Common myeloid progenitor, CD34-positive (primary cell): ENCODE results near the gene BTBD2.

Experiments used
- CTCF ChIA-PET: fragments of 350-600 bp; sonication (Branson Sonifier 250); formaldehyde crosslinking; loops from one replicate; lab custom pipeline; 2021; ENCODE audit warnings: antibody characterized with exemption; lab: Charles Lee
- POLR2A ChIA-PET: fragments of 350-600 bp; sonication (Branson Sonifier 250); formaldehyde crosslinking; loops from one replicate; lab custom pipeline; 2021; ENCODE audit warnings: antibody characterized with exemption; lab: Charles Lee
- DNase-seq, 3 donors: peaks; one replicate each; pipeline versions ENCODE4 v3.0.0 to v3.0.0-alpha.2; 2013
- H3K27ac ChIP-seq, 2 experiments: 1 replicate in 1 of 2; 2 replicates in 1 of 2; pipeline ENCODE4 v1.7.0; 2013; ENCODE audit warnings: inconsistent platforms in 2 of 2, low read length in 2 of 2, mild to moderate bottlenecking in 2 of 2, low read depth in 1 of 2, moderate library complexity in 1 of 2; ENCODE audit not compliant: severe bottlenecking in 2 of 2, insufficient read depth in 1 of 2, poor library complexity in 1 of 2
- H3K27me3 ChIP-seq, 5 experiments: replicated peaks in 2 of 5; 1 replicate in 3 of 5; 2 replicates in 2 of 5; pipeline versions ENCODE4 v1.6.1 to v1.7.0; 2013; ENCODE audit warnings: low read length in 4 of 5, mild to moderate bottlenecking in 2 of 5, moderate library complexity in 2 of 5, inconsistent platforms in 1 of 5; ENCODE audit not compliant: insufficient read depth in 5 of 5, control insufficient read depth in 4 of 5
- H3K36me3 ChIP-seq, 4 experiments: 1 replicate in 2 of 4; 2 replicates in 2 of 4; pipeline versions ENCODE4 v1.6.1 to v1.7.0; 2013; ENCODE audit warnings: low read length in 3 of 4, control low read depth in 1 of 4, mild to moderate bottlenecking in 1 of 4; ENCODE audit not compliant: control insufficient read depth in 4 of 4, insufficient read depth in 4 of 4
- H3K4me1 ChIP-seq, 4 experiments: 1 replicate in 3 of 4; 2 replicates in 1 of 4; pipeline versions ENCODE4 v1.6.1 to v1.7.1; 2013; ENCODE audit warnings: low read length in 3 of 4, mild to moderate bottlenecking in 3 of 4, control low read depth in 1 of 4, inconsistent platforms in 1 of 4, moderate library complexity in 1 of 4; ENCODE audit not compliant: control insufficient read depth in 4 of 4, insufficient read depth in 4 of 4; ENCODE audit errors: control extremely low read depth in 1 of 4
- H3K4me3 ChIP-seq, 7 experiments: 1 replicate in 4 of 7; 2 replicates in 3 of 7; pipeline versions ENCODE4 v1.5.1 to v1.7.0; 2013; ENCODE audit warnings: mild to moderate bottlenecking in 7 of 7, low read length in 6 of 7, moderate library complexity in 6 of 7, inconsistent platforms in 2 of 7, low read depth in 2 of 7, control low read depth in 1 of 7; ENCODE audit not compliant: insufficient read depth in 4 of 7, control insufficient read depth in 1 of 7; ENCODE audit errors: extremely low read depth in 1 of 7
- H3K9me3 ChIP-seq, 5 experiments: 1 replicate in 4 of 5; 2 replicates in 1 of 5; pipeline versions ENCODE4 v1.6.1 to v1.7.1; 2013; ENCODE audit warnings: low read length in 4 of 5, mild to moderate bottlenecking in 2 of 5, inconsistent platforms in 1 of 5, low read depth in 1 of 5, moderate library complexity in 1 of 5; ENCODE audit not compliant: control insufficient read depth in 4 of 5, insufficient read depth in 2 of 5; ENCODE audit errors: control extremely low read depth in 1 of 5
- WGBS: methylation state at CpG from one replicate; pipeline ENCODE4 v1.1.5; 2013; ENCODE audit not compliant: insufficient coverage; 5-methylcytosine and 5-hydroxymethylcytosine counted together

The BTBD2 gene

GRCh38 chr19:1954532-1954933 is 61.0 kb downstream of the BTBD2 start:
- no peaks in the 10 kb centered on the region for H3K27me3 ChIP-seq
- no peaks in the 10 kb centered on the region for H3K9me3 ChIP-seq
- ChIA-PET CTCF (interaction anchor here (1.3 kb wide), 1 partner anchor 12 kb away, joined by 7 read pairs; no protein-coding TSS in a partner anchor), POLR2A (interaction anchor here (0.6 kb wide), 1 partner anchor 73 kb away, joined by 3 read pairs; no protein-coding TSS in a partner anchor)
- H3K27ac ChIP-seq = no peak overlapping the region
- H3K36me3 ChIP-seq = peaks cover 0 to 48% (median 25%) of the 10 kb centered on the region in 4 experiments
- WGBS = 93% methylated on average over 11 of the region's 15 CpGs
- H3K4me3 ChIP-seq = no peak overlapping the region
- peaks cover 0 to 10% (median 0%) of the 10 kb centered on the region in 4 experiments for H3K4me1 ChIP-seq
- DNase-seq = no peak

DNA sequence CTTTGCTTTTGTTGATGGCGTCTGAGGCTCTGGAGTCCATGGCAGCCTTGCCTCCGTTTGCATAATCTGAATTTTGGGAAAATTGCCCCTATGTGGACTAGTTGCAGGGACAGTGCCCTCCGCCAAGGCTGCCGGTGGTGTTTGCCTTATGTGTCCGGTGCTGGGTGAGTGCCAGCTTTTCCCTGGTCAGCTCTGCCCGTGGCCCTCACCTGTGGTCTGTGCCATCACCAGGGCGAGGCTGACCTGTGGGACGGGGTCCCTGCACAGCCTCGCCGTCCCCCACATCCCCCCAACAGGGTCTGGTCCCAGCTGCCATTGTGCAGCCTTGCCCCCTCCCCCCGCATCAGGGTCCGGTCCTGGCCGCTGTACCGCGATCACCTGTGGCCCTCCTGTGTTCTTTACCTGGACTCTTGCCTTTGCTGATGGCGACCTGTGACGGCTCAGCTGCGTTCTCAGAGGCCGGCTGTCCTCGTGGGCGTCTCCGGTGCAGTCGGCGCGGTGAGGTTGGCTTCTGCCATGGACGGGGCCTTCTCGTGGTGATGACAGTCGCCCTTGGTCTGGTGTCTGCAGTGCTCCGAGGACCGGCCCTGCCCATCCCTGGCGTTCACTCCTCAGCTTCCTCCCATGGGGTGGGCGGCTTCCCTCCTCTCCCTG is 61.9 kb downstream of the BTBD2 start:
- 99% methylated on average over 28 of the region's 32 CpGs for WGBS
- H3K9me3 ChIP-seq = no peaks in the 10 kb centered on the region
- H3K4me1 ChIP-seq = peaks cover 0 to 19% (median 7%) of the 10 kb centered on the region in 4 experiments
- no peaks in the 10 kb centered on the region for H3K27me3 ChIP-seq
- ChIA-PET CTCF (interaction anchor here (1.3 kb wide), 1 partner anchor 11 kb away, joined by 7 read pairs; no protein-coding TSS in a partner anchor), POLR2A (no interaction called here)
- no peak for DNase-seq
- no peak overlapping the region for H3K27ac ChIP-seq
- no peak overlapping the region for H3K4me3 ChIP-seq
- peaks cover 0 to 58% (median 26%) of the 10 kb centered on the region in 4 experiments for H3K36me3 ChIP-seq

DNA sequence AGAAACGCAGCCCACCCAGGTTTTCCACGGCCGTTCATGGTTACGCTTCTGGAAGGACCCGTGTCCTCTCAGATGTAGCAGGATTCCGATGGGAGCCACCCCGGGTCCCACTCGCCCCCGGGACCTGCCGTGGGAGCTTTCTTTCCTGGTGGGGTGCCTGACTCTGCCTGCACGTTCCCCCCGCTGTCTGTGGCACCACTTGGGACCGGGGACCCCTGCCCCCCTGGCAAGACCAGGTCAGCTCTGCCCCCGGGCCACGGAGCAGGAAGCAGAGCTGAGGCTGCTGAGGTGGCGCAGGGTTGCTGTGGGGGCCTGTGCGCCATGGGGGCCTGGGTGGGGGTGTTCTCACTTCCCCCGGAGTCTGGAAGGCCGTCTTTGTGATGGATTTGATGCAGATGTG is 62.5 kb downstream of the BTBD2 start:
- POLR2A ChIA-PET = no interaction called here
- Histone ChIP-seq H3K9me3 (no peaks in the 10 kb centered on the region), H3K27ac (no peak overlapping the region), H3K4me1 (peaks cover 0 to 23% (median 9%) of the 10 kb centered on the region in 4 experiments), H3K36me3 (peaks cover 0 to 56% (median 26%) of the 10 kb centered on the region in 4 experiments), H3K4me3 (no peak overlapping the region), H3K27me3 (no peaks in the 10 kb centered on the region)
- 95% methylated on average over 13 of the region's 19 CpGs for WGBS
- CTCF ChIA-PET = no interaction called here
- no peak for DNase-seq

GRCh38 chr19:1952635-1953034 is 62.9 kb downstream of the BTBD2 start:
- POLR2A ChIA-PET = no interaction called here
- Histone ChIP-seq H3K27me3 (no peaks in the 10 kb centered on the region), H3K36me3 (peaks cover 0 to 55% (median 26%) of the 10 kb centered on the region in 4 experiments), H3K9me3 (no peaks in the 10 kb centered on the region), H3K27ac (no peak overlapping the region), H3K4me3 (no peak overlapping the region), H3K4me1 (peaks cover 0 to 26% (median 13%) of the 10 kb centered on the region in 4 experiments)
- DNase-seq = no peak
- WGBS = 98% methylated on average over 21 of the region's 21 CpGs
- CTCF ChIA-PET = no interaction called here

- CTCF ChIA-PET = interaction anchor here (1.0 kb wide), 1 partner anchor 52 kb away, joined by 3 read pairs; no protein-coding TSS in a partner anchor
- H3K4me1 ChIP-seq = peaks cover 0 to 36% (median 15%) of the 10 kb centered on the region in 4 experiments
- 96% methylated on average over 11 of the region's 16 CpGs for WGBS
- no peak overlapping the region for H3K27ac ChIP-seq
- no peak overlapping the region for H3K4me3 ChIP-seq
- H3K27me3 ChIP-seq = no peaks in the 10 kb centered on the region
- peaks cover 0 to 59% (median 23%) of the 10 kb centered on the region in 4 experiments for H3K36me3 ChIP-seq
- DNase-seq = no peak
- no peaks in the 10 kb centered on the region for H3K9me3 ChIP-seq
- POLR2A ChIA-PET = no interaction called here
These were observed 64.9 kb downstream of the BTBD2 start for GRCh38 chr19:1950640-1951039.

- H3K4me1 ChIP-seq = peaks cover 0 to 45% (median 22%) of the 10 kb centered on the region in 4 experiments
- DNase-seq = no peak
- ChIA-PET POLR2A (no interaction called here), CTCF (no interaction called here)
- no peak overlapping the region for H3K27ac ChIP-seq
- no peaks in the 10 kb centered on the region for H3K9me3 ChIP-seq
- H3K36me3 ChIP-seq = peaks cover 0 to 51% (median 23%) of the 10 kb centered on the region in 4 experiments
- no peaks in the 10 kb centered on the region for H3K27me3 ChIP-seq
- 96% methylated on average over 37 of the region's 44 CpGs for WGBS
- H3K4me3 ChIP-seq = no peak overlapping the region
These were observed 66.0 kb downstream of the BTBD2 start for GRCh38 chr19:1949304-1950101.
